ENCODE data around the gene MAD1L1.

- TF ChIP-seq CTCF (IDR thresholded peaks at IDR 0.05; ENCODE audit: control extremely low read depth in 1 of 3, insufficient read depth in 1 of 3, low read depth in 1 of 3, low read length in 3 of 3) (no peak), PHF8 (conservative IDR thresholded peaks at IDR 0.05; ENCODE audit: low read depth, low read length) (no peak), POLR2A (IDR thresholded peaks at IDR 0.05; ENCODE audit: control extremely low read depth in 1 of 2, low read depth in 2 of 2, low read length in 2 of 2) (no peak), HDAC2 (IDR thresholded peaks at IDR 0.05; ENCODE audit: borderline replicate concordance in 1 of 2, low read depth in 2 of 2, low read length in 2 of 2) (no peak), ZNF274 (IDR thresholded peaks at IDR 0.05; ENCODE audit: borderline replicate concordance, extremely low read depth, low read length) (no peak), SP2 (IDR thresholded peaks at IDR 0.05; ENCODE audit: low read length) (no peak), CTBP2 (IDR thresholded peaks at IDR 0.05; ENCODE audit: borderline replicate concordance, insufficient read depth, insufficient read length, low read length) (no peak), EZH2 (IDR thresholded peaks at IDR 0.05; ENCODE audit: low read depth, low read length, severe bottlenecking) (no peak), POLR2AphosphoS5 (IDR thresholded peaks at IDR 0.05; ENCODE audit: low read depth, low read length) (no peak), CBX8 (IDR thresholded peaks at IDR 0.05; ENCODE audit: borderline replicate concordance, low read depth, low read length) (no peak), RAD21 (IDR thresholded peaks at IDR 0.05 in 1 of 2, conservative IDR thresholded peaks at IDR 0.05 in 1 of 2; ENCODE audit: low read depth in 2 of 2, low read length in 2 of 2) (no peak), EGR1 (IDR thresholded peaks at IDR 0.05; ENCODE audit: borderline replicate concordance, low read depth, low read length) (no peak)
Observed at GRCh38 chr7:2237109-2237602, 4.4 kb upstream of the MAD1L1 start.
